IMR-90 (cell line): Measurements from ENCODE around the gene GJA8. TPM values are rescaled to one million over a fixed set of nuclear protein-coding genes. Genes with fewer than 3 reads are reported as not detected.

Experiments
- ATAC-seq: fragments of 200-7000 bp; cut with Tn5 transposase; 2 replicates; pipeline ENCODE4 v1.9.1; 2020; ENCODE audit warnings: low read depth, mild to moderate bottlenecking, moderate library complexity
- BruUV-seq: library from RNA; stranded (reverse); fragments of 400-500 nt; replicated peaks from 2 replicates; lab custom pipeline; 2021; lab: Mats Ljungman, UMichigan
- CTCF ChIA-PET: fragments of 300-600 bp; formaldehyde crosslinking; extraction: SDS; loops from one replicate; lab custom pipeline; 2021; ENCODE audit warnings: antibody characterized with exemption; lab: Yijun Ruan, JAX
- POLR2A ChIA-PET: fragments of 300-600 bp; sonication (Branson Sonifier 250); formaldehyde crosslinking; loops from one replicate; lab custom pipeline; 2022; ENCODE audit warnings: antibody characterized with exemption; ENCODE audit not compliant: unreplicated experiment; lab: Charles Lee
- DNase-seq: peaks from one replicate; pipeline ENCODE4 v3.0.0; 2013
- H2AFZ ChIP-seq: replicated peaks from 2 replicates; pipeline ENCODE3; 2013; ENCODE audit warnings: low read length, mild to moderate bottlenecking; ENCODE audit not compliant: poor library complexity
- H2AK5ac ChIP-seq: 2 replicates; pipeline ENCODE4 v1.6.1; 2013; ENCODE audit warnings: low read depth, low read length, inconsistent platforms
- H2AK9ac ChIP-seq: replicated peaks from 2 replicates; pipeline ENCODE3; 2013; ENCODE audit warnings: mild to moderate bottlenecking, low read depth, low read length, moderate library complexity; ENCODE audit not compliant: poor library complexity
- H2BK120ac ChIP-seq: 2 replicates; pipeline ENCODE4 v1.6.1; 2013; ENCODE audit warnings: low read depth, low read length, inconsistent platforms
- H2BK15ac ChIP-seq: 3 replicates; pipeline ENCODE4 v1.6.1; 2013; ENCODE audit warnings: low read depth, low read length, inconsistent platforms
- H2BK20ac ChIP-seq: 2 replicates; pipeline ENCODE4 v1.6.1; 2013; ENCODE audit warnings: low read depth, mild to moderate bottlenecking, inconsistent platforms, low read length, moderate library complexity
- H2BK5ac ChIP-seq: 2 replicates; pipeline ENCODE4 v1.6.1; 2013; ENCODE audit warnings: mild to moderate bottlenecking, low read depth, low read length, inconsistent platforms; ENCODE audit not compliant: poor library complexity, severe bottlenecking
- H3K14ac ChIP-seq: replicated peaks from 2 replicates; pipeline ENCODE4 v1.6.1; 2013; ENCODE audit warnings: low read depth, low read length, inconsistent platforms
- H3K18ac ChIP-seq: 2 replicates; pipeline ENCODE4 v1.6.1; 2013; ENCODE audit warnings: low read depth, low read length, control low read depth
- H3K23ac ChIP-seq: 2 replicates; pipeline ENCODE4 v1.6.1; 2013; ENCODE audit warnings: low read depth, low read length, inconsistent platforms
- H3K27ac ChIP-seq: 2 replicates; pipeline ENCODE4 v1.5.1; 2013; ENCODE audit warnings: mild to moderate bottlenecking, control low read depth, low read length; ENCODE audit not compliant: insufficient read depth
- H3K27me3 ChIP-seq: 2 replicates; pipeline ENCODE4 v1.6.1; 2013; ENCODE audit warnings: low read length; ENCODE audit not compliant: control insufficient read depth, insufficient read depth
- H3K36me3 ChIP-seq: 2 replicates; pipeline ENCODE4 v1.6.1; 2013; ENCODE audit warnings: low read length, mixed read lengths; ENCODE audit not compliant: control insufficient read depth, insufficient read depth
- H3K4ac ChIP-seq: 2 replicates; pipeline ENCODE4 v1.6.1; 2013; ENCODE audit warnings: low read depth, low read length, inconsistent platforms
- H3K4me1 ChIP-seq: 2 replicates; pipeline ENCODE4 v1.6.1; 2013; ENCODE audit warnings: low read length, mixed read lengths; ENCODE audit not compliant: control insufficient read depth, insufficient read depth
- H3K4me2 ChIP-seq: 2 replicates; pipeline ENCODE4 v1.6.1; 2013; ENCODE audit warnings: low read depth, mild to moderate bottlenecking, control low read depth, low read length, moderate library complexity
- H3K4me3 ChIP-seq: 2 replicates; pipeline ENCODE4 v1.5.1; 2013; ENCODE audit warnings: low read depth, mild to moderate bottlenecking, control low read depth, low read length, moderate library complexity; ENCODE audit not compliant: insufficient read depth
- H3K56ac ChIP-seq: 2 replicates; pipeline ENCODE4 v1.6.1; 2013; ENCODE audit warnings: low read length, inconsistent platforms; ENCODE audit not compliant: insufficient read depth; ENCODE audit errors: extremely low read depth
- H3K79me1 ChIP-seq, 2 experiments: 2 replicates each; pipeline ENCODE4 v1.6.1; 2013; ENCODE audit warnings: low read length in 2 of 2, inconsistent platforms in 1 of 2, low read depth in 1 of 2
- H3K9ac ChIP-seq: 2 replicates; pipeline ENCODE4 v1.6.1; 2013; ENCODE audit warnings: low read depth, low read length, control low read depth
- H3K9me1 ChIP-seq: 2 replicates; pipeline ENCODE4 v1.6.1; 2013; ENCODE audit warnings: low read length, inconsistent platforms; ENCODE audit not compliant: insufficient read depth
- H3K9me3 ChIP-seq: 2 replicates; pipeline ENCODE4 v1.6.1; 2013; ENCODE audit warnings: low read length; ENCODE audit not compliant: control insufficient read depth, insufficient read depth
- H4K20me1 ChIP-seq: 2 replicates; pipeline ENCODE4 v1.6.1; 2013; ENCODE audit warnings: low read length, inconsistent platforms; ENCODE audit not compliant: insufficient read depth
- H4K5ac ChIP-seq: 2 replicates; pipeline ENCODE4 v1.6.1; 2013; ENCODE audit warnings: mild to moderate bottlenecking, low read depth, low read length, control low read depth
- H4K8ac ChIP-seq, 2 experiments: 2 replicates each; pipeline ENCODE4 v1.6.1; 2013; ENCODE audit warnings: low read depth in 2 of 2, low read length in 2 of 2, control low read depth in 1 of 2, inconsistent platforms in 1 of 2
- H4K91ac ChIP-seq: 2 replicates; pipeline ENCODE4 v1.6.1; 2013; ENCODE audit warnings: low read depth, low read length, inconsistent platforms; ENCODE audit not compliant: insufficient read depth
- BHLHE40 ChIP-seq: fragments of 150-350 bp; IDR thresholded peaks from 2 replicates; pipeline ENCODE4 v1.6.1; 2016; ENCODE audit warnings: mild to moderate bottlenecking, low read depth, low read length
- CEBPB ChIP-seq: IDR thresholded peaks from 2 replicates; pipeline ENCODE4 v1.6.1; 2012; ENCODE audit warnings: low read depth, low read length, improper control_type of control experiment
- CHD1 ChIP-seq: IDR thresholded peaks from 2 replicates; pipeline ENCODE4 v1.6.1; 2012; ENCODE audit warnings: low read depth, low read length, improper control_type of control experiment
- FOS ChIP-seq: fragments of 150-350 bp; IDR thresholded peaks from 2 replicates; pipeline ENCODE4 v1.6.1; 2016; ENCODE audit warnings: low read depth, low read length
- MAFK ChIP-seq: IDR thresholded peaks from 2 replicates; pipeline ENCODE4 v1.6.1; 2012; ENCODE audit warnings: low read depth, low read length, improper control_type of control experiment
- MAZ ChIP-seq: IDR thresholded peaks from 2 replicates; pipeline ENCODE4 v1.6.1; 2012; ENCODE audit warnings: low read depth, mild to moderate bottlenecking, low read length, improper control_type of control experiment, moderate library complexity, borderline replicate concordance
- MXI1 ChIP-seq: IDR thresholded peaks from 2 replicates; pipeline ENCODE4 v1.6.1; 2012; ENCODE audit warnings: low read depth, mild to moderate bottlenecking, low read length, moderate library complexity, borderline replicate concordance
- NFE2L2 ChIP-seq: fragments of 150-350 bp; IDR thresholded peaks from 2 replicates; pipeline ENCODE4 v1.6.1; 2016; ENCODE audit warnings: low read depth, mild to moderate bottlenecking, low read length
- POLR2A ChIP-seq: IDR thresholded peaks from 2 replicates; pipeline ENCODE4 v1.6.1; 2012; ENCODE audit warnings: mild to moderate bottlenecking, low read depth, low read length
- RAD21 ChIP-seq: IDR thresholded peaks from 2 replicates; pipeline ENCODE4 v1.6.1; 2012; ENCODE audit warnings: low read length, improper control_type of control experiment
- RCOR1 ChIP-seq: IDR thresholded peaks from 2 replicates; pipeline ENCODE4 v1.6.1; 2012; ENCODE audit warnings: mild to moderate bottlenecking, low read length, improper control_type of control experiment; ENCODE audit not compliant: insufficient replicate concordance
- RFX5 ChIP-seq: IDR thresholded peaks from 2 replicates; pipeline ENCODE4 v1.8.0; 2012; ENCODE audit warnings: low read depth, mild to moderate bottlenecking, low read length, moderate library complexity
- SMC3 ChIP-seq: fragments of 150-350 bp; IDR thresholded peaks from 2 replicates; pipeline ENCODE4 v1.6.1; 2016; ENCODE audit warnings: low read depth, mild to moderate bottlenecking, antibody characterized with exemption, low read length, moderate library complexity
- WGBS, 2 experiments: methylation state at CpG; one replicate each; pipeline versions ENCODE4 v1.1.5 to v1.1.7; 2013; ENCODE audit warnings: missing lambda C conversion rate in 2 of 2; ENCODE audit not compliant: insufficient read length in 1 of 2; ENCODE audit errors: extremely low coverage in 2 of 2; 5-methylcytosine and 5-hydroxymethylcytosine counted together
- dilution Hi-C: fragments of 300-500 bp; cut with HindIII; formaldehyde crosslinking; loops from one replicate; pipeline ENCODE4 v1.14.3; 2018; ENCODE audit warnings: low sequenced_read_pairs; ENCODE audit not compliant: unreplicated experiment
- in situ Hi-C: fragments of 300-500 bp; cut with MboI; formaldehyde crosslinking; loops from 3 replicates; pipeline ENCODE4 v1.14.3; 2019; ENCODE audit warnings: low sequenced_read_pairs, inconsistent platforms, mixed read lengths
- intact Hi-C: fragments of 100-400 bp; cut with micrococcal nuclease; formaldehyde crosslinking; loops from 2 replicates; pipeline ENCODE4 v1.10.0; 2022
- polyA plus RNA-seq, 3 experiments: library from polyadenylated mRNA; depleted of rRNA; stranded (reverse); fragments of >200 nt; gene quantifications; 2 replicates each; pipeline ENCODE4 v1.2.3, GENCODE V29; 2012; ENCODE audit warnings: low replicate concordance in 1 of 3
- total RNA-seq: library from RNA; depleted of rRNA; stranded (reverse); fragments of >200 nt; gene quantifications from 2 replicates; pipeline ENCODE4 v1.2.3, GENCODE V29; 2012
- TF ChIP-seq, protein P1 (sequence below): fragments of 150-350 bp; IDR thresholded peaks from 2 replicates; pipeline ENCODE4 v1.6.1; 2017; ENCODE audit warnings: mild to moderate bottlenecking, antibody characterized with exemption, low read length, low read depth
- TF ChIP-seq, protein P2 (sequence below): fragments of 150-350 bp; IDR thresholded peaks from 2 replicates; pipeline ENCODE4 v1.6.1; 2016; ENCODE audit warnings: low read depth, mild to moderate bottlenecking, low read length, moderate library complexity, borderline replicate concordance
- TF ChIP-seq, protein P3 (sequence below): conservative IDR thresholded peaks from 2 replicates; pipeline ENCODE4 v1.5.1; 2012; ENCODE audit warnings: mild to moderate bottlenecking, low read depth, low read length, improper control_type of control experiment

The GJA8 gene
- total and polyA plus RNA-seq, 2 of the 4 experiments (the other 2 are of a cell fraction): not detected

DNA sequence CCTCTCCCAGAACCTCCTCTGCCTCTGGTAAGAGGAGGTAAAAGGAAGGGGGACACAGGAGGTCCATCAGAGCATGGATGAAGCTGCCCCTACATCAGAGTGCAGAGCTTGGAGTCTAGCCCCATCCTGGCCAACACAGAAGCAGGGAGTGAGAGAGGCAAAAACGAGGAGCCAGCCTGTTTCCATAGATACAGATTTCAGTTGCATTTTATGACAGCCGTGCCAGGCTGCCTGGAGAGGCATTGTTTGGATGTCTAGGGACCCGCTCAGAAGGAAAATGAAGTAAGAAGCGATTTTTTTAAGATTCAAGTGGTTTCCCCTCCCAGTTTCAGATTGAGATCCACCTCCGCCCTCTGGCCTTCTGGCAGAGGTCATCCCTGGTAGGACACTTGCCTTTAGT, 11.5 kb upstream of the GJA8 start:
- no peak overlapping the region for H3K14ac ChIP-seq
- no peak overlapping the region for H3K4me2 ChIP-seq
- H4K5ac ChIP-seq: no peak overlapping the region
- H3K4me1 ChIP-seq: no peaks in the 10 kb centered on the region
- no peak overlapping the region for H2BK120ac ChIP-seq
- H3K23ac ChIP-seq: no peak overlapping the region
- H3K27me3 ChIP-seq: peaks cover 4% of the 10 kb centered on the region
- H3K4me3 ChIP-seq: no peak overlapping the region
- no peak for TF ChIP-seq CEBPB
- TF ChIP-seq, protein P1, sequence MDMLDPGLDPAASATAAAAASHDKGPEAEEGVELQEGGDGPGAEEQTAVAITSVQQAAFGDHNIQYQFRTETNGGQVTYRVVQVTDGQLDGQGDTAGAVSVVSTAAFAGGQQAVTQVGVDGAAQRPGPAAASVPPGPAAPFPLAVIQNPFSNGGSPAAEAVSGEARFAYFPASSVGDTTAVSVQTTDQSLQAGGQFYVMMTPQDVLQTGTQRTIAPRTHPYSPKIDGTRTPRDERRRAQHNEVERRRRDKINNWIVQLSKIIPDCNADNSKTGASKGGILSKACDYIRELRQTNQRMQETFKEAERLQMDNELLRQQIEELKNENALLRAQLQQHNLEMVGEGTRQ: no peak
- TF ChIP-seq CHD1: no peak
- TF ChIP-seq MAZ: no peak
- no peak for TF ChIP-seq NFE2L2
- TF ChIP-seq, protein P2, sequence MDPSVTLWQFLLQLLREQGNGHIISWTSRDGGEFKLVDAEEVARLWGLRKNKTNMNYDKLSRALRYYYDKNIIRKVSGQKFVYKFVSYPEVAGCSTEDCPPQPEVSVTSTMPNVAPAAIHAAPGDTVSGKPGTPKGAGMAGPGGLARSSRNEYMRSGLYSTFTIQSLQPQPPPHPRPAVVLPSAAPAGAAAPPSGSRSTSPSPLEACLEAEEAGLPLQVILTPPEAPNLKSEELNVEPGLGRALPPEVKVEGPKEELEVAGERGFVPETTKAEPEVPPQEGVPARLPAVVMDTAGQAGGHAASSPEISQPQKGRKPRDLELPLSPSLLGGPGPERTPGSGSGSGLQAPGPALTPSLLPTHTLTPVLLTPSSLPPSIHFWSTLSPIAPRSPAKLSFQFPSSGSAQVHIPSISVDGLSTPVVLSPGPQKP: no peak
- no peak for TF ChIP-seq SMC3
- no peak for TF ChIP-seq MAFK
- no peak for TF ChIP-seq RCOR1
- no peak for TF ChIP-seq MXI1
- no peak for TF ChIP-seq FOS
- no peak for TF ChIP-seq RAD21
- no peak for TF ChIP-seq BHLHE40
- no peak for TF ChIP-seq RFX5
- TF ChIP-seq, protein P3, sequence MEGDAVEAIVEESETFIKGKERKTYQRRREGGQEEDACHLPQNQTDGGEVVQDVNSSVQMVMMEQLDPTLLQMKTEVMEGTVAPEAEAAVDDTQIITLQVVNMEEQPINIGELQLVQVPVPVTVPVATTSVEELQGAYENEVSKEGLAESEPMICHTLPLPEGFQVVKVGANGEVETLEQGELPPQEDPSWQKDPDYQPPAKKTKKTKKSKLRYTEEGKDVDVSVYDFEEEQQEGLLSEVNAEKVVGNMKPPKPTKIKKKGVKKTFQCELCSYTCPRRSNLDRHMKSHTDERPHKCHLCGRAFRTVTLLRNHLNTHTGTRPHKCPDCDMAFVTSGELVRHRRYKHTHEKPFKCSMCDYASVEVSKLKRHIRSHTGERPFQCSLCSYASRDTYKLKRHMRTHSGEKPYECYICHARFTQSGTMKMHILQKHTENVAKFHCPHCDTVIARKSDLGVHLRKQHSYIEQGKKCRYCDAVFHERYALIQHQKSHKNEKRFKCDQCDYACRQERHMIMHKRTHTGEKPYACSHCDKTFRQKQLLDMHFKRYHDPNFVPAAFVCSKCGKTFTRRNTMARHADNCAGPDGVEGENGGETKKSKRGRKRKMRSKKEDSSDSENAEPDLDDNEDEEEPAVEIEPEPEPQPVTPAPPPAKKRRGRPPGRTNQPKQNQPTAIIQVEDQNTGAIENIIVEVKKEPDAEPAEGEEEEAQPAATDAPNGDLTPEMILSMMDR: no peak
- TF ChIP-seq POLR2A: no peak
- ChIA-PET POLR2A (no interaction called here), CTCF (no interaction called here)
- H4K20me1 ChIP-seq: no peaks in the 10 kb centered on the region
- no peak overlapping the region for H2AK9ac ChIP-seq
- no peaks in the 10 kb centered on the region for H3K36me3 ChIP-seq
- in situ Hi-C loops (loop anchor here (10.0 to 25.0 kb wide), 2 partner anchors 256 to 404 kb away; no protein-coding TSS in a partner anchor), intact Hi-C loops (loop anchor here (2.0 to 5.0 kb wide), 2 partner anchors 190 to 499 kb away; no protein-coding TSS in a partner anchor), dilution Hi-C loops (no loop called here)
- H3K9ac ChIP-seq: no peak overlapping the region
- no peak for DNase-seq
- no peak overlapping the region for H3K4ac ChIP-seq
- H4K91ac ChIP-seq: no peak overlapping the region
- BruUV-seq: no TSS peak
- H3K18ac ChIP-seq: no peak overlapping the region
- H3K79me1 ChIP-seq: no peaks in the 10 kb centered on the region
- H2BK20ac ChIP-seq: no peak overlapping the region
- H2BK15ac ChIP-seq: no peak overlapping the region
- no peak for ATAC-seq
- H3K9me3 ChIP-seq: no peaks in the 10 kb centered on the region
- H3K56ac ChIP-seq: no peak overlapping the region
- H2AFZ ChIP-seq: peak overlapping the region; percentile 37
- no peak overlapping the region for H2AK5ac ChIP-seq
- H4K8ac ChIP-seq: no peak overlapping the region
- no peaks in the 10 kb centered on the region for H3K9me1 ChIP-seq
- no peak overlapping the region for H3K27ac ChIP-seq
- H2BK5ac ChIP-seq: no peak overlapping the region
- WGBS, 2 experiments: no CpG with 5 or more reads among the region's 5 CpGs
